ENCODE measurements around the gene RAB24.
"Not testable (repeated sequence)": the region's sequence is repeated elsewhere in the genome, so short reads cannot be mapped to it uniquely, and the experiment has no call there.

Gene RAB24

DNA sequence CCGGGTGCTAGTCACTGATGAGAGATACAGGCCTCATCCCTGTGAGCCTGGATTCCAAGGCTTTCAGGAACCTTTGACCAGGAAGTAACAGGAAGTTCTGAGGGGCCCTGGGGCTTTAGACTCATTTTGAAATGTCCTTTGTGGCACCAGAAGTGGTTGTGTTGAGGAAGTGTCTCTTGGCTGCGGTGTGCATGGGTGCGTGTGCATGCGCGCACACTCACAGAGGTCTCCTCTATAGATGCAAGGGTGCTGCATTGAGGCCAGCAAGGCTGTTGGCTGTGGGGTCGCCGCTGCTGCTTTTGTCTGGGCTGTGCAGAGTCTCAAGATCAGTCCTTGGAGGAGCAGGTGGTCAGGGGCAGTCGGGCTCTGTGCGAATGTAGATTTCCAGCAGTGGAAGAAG lies 7.6 kb downstream of the RAB24 start:
- no peak for DNase-seq (ENCODE audit: low spot score)

DNA sequence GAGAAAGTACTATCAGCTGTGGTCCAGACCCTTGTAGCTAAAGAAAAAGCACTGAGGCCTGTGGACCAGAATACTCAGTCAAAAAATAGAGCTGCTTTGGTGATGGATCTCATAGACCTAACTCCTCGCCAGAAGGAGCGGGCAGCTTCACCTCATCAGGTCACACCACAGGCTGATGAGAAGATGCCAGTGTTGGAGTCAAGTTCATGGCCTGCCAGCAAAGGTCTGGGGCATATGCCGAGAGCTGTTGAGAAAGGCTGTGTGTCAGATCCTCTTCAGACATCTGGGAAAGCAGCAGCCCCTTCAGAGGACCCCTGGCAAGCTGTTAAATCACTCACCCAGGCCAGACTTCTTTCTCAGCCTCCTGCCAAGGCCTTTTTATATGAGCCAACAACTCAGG lies 8.9 kb downstream of the RAB24 start:
- no peak for DNase-seq (ENCODE audit: low spot score)

DNA sequence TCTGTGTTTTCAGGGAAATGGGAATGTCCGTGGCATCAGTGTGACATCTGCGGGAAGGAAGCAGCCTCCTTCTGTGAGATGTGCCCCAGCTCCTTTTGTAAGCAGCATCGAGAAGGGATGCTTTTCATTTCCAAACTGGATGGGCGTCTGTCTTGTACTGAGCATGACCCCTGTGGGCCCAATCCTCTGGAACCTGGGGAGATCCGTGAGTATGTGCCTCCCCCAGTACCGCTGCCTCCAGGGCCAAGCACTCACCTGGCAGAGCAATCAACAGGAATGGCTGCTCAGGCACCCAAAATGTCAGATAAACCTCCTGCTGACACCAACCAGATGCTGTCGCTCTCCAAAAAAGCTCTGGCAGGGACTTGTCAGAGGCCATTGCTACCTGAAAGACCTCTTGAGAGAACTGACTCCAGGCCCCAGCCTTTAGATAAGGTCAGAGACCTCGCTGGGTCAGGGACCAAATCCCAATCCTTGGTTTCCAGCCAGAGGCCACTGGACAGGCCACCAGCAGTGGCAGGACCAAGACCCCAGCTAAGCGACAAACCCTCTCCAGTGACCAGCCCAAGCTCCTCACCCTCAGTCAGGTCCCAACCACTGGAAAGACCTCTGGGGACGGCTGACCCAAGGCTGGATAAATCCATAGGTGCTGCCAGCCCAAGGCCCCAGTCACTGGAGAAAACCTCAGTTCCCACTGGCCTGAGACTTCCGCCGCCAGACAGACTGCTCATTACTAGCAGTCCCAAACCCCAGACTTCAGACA lies 9.5 kb downstream of the RAB24 start:
- DNase-seq (ENCODE audit: low spot score), result no peak

DNA sequence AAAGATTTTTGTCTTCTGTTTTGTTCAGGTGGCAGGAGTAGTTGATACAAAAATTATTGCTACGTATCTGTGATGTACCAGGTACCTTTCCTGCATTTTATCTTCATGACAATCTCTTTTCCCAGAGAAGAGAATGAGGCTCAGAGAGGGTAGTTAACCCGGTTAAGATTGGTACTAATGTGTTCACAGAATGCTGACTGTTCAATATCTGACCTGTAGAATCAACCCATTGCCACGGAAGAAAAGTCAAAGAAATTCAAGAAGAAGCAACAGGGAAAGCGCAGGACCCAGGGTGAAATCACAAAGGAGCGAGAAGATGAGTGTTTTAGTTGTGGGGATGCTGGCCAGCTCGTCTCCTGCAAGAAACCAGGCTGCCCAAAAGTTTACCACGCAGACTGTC lies 11.8 kb downstream of the RAB24 start:
- no peak for DNase-seq (ENCODE audit: low spot score)

DNA sequence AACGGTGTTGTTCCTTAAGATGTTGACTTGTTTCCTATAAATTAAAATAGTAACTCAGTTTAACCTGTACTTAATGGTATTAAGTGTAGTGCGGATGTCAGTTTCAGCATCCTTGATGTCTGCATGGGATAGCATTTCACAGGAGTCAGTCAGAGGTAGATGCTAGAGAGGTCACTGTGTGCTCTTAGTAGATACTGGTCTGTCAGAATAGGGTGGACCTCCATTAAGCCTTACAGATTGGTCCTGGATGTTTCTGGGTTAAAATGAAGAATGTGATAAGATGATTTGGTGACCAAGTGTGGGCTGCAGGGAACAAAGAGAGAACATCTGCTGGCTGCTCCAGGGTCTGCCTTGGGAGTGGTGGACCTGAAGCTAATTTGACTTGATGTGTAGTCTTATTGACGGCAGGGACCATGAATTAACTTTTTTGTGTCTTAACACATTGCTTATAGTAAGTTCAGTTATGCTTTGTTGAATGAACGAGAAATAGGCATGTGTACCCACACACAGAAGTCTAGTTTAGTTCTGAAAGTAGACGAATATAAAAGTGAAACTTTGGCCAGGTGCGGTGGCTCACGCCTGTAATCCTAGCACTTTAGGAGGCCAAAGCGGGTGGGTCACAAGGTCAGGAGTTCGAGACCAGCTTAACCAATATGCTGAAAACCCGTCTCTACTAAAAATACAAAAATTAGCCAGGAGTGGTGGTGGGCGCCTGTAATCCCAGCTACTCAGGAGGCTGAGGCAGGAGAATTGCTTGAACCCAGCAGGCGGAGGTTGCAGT lies 12.5 kb downstream of the RAB24 start:
- no peak for DNase-seq (ENCODE audit: low spot score)

DNA sequence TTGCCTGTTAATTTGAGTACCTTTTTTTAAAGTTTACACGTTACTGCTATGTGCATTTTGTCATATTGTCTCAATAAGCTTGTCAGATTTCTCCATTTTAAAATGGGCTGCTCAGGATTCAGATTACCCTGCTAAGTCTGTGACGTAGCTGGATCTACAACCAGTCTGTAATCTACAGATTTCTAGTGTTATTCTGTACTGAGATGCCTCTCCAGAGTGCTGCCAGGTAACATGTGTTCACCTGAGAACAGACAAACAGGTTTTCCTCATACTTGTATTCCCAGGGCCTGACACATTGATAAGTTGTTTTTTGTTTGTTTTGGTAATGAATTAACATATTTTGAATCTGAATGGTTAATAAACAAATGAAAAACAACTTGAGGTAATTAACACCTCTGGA lies 15.3 kb downstream of the RAB24 start:
- DNase-seq (ENCODE audit: low spot score), result no peak

DNA sequence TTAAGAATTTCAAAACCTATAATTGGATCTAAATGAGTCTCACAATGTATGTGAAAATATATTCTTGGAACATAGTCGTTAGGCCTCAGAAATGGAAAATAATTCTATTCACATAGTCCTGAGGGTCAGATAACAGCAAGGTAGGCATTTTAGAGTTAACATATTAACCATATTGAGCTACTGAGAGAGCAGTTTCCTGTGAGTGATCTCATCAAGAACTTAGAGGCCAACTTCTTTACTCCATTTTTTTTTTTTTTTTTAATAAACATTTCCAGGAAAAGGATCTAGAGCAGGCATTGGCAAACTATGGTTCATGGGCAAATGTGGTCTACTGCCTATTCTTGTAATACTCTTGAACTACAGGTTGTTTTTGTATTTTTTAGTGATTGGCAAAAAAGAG lies 26.6 kb downstream of the RAB24 start:
- DNase-seq (ENCODE audit: low spot score), result no peak

DNA sequence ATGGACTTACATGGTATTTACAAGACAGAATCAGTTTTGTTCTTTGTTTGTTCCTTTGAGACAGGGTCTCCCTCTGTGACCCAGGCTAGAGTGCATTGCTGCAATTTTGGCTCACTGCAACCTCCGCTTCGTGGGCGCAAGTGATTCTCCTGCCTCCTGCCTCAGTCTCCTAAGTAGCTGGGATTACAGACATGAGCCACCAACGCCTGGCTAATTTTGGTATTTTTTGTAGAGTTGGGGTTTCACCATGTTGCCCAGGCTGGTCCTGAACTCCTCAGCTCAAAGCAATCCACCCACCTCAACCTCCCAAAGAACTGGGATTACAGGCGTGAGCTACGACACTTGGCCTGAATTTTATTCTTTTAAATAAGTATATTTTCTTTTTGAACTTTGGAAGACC lies 27.6 kb downstream of the RAB24 start:
- DNase-seq (ENCODE audit: low spot score), result no peak

DNA sequence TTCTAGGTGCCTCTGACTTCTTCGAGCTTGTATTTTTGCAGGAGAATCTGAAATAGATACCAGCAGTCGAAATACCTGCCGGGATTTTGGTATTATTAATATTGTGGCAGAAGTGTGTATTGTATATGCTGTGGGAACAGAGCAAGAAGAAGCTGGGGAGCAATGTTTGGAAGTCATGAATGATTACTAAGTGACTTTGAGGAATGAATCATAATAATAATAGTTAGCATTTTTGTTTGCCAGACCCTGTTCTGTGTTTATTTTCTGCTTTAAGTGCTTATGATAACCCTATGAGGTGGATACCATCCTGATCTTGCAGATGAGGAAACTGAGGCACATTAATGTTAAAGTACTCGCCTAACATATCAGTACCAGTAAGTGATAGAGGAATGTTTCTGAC lies 32.4 kb downstream of the RAB24 start:
- DNase-seq (ENCODE audit: low spot score), result no peak

DNA sequence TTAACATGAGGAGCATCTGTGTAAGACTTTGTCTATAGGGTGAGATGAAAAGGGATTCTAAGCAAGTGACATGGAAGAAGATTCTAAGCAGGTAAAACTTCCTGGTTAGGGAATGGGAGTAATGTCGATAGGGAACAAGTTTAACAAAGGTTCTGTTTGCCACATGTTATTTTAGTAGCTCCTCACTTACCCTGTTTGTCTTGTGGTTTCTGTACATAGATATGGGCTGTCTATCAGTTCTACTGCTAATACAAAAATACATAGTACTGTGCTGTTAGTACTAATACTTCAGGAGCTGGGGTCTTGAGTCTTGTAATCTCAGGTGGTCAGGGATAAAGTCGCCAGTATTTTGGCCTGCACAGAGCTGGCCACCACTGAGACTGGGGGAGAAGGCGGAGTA lies 32.9 kb downstream of the RAB24 start:
- no peak for DNase-seq (ENCODE audit: low spot score)

DNA sequence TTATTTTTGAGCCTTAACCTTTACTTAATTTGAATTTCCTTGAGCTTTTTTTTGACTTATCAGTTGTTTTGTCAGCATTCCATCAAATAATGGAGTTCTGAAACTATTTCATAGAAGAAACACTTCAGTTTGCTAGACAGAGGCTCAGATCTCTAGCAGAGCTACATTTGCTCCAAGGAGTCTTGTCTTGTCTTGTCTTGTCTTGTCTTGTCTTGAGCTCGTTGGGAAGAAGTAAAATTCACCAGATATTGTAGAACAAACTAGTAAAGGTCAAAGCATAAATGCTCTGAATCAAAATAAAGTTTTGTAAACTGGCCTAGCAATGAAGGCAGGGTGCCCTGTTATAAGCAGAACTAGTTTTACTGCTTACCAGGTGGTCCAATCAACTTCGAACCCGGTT lies 33.5 kb downstream of the RAB24 start:
- DNase-seq (ENCODE audit: low spot score), result no peak

DNA sequence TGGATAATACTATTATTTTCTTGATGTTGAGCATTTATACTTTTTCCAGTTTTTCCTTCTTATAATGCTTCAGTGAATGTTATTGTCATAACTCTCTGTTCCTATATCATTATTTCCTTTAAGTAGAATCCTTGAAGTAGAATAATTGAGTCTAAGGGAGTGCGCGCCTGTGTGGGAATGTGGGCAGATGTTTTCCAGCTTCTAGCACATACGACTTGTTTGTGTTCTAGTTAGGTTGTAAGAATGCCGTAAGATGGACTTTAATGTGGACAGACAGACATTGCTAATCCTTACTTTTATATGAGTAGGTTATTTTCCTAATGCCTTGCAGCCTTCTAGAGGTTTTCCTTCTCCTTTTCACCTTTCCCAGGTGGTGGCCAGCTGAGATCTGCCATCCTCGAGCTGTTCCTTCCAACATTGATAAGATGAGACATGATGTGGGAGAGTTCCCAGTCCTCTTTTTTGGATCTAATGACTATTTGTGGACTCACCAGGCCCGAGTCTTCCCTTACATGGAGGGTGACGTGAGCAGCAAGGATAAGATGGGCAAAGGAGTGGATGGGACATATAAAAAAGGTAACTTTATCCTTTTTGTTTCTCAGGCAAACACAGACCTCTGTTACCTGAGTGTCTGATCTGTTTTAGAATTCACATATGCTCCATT lies 34.2 kb downstream of the RAB24 start:
- DNase-seq (ENCODE audit: low spot score), result no peak

DNA sequence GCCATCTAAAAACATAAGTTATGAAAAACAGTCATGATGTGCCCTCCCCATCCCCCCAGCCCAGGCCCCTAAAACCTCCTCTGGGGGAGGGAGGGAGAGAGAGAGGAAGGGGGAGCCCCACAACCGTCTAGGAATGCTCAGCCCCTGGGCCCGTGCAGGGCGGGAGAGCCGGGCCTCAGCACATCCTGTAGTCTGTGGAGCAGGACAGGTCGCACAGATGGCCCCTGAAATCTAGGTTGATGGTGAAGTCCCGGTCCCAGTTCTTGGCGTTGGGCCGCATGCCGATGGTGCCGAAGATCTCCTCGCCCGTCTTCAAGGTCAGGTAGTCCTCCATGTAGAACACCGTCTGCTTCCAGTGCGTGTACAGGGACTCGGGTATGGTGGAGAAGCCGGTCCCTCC lies 38.1 kb downstream of the RAB24 start:
- no peak for DNase-seq (ENCODE audit: low spot score)

DNA sequence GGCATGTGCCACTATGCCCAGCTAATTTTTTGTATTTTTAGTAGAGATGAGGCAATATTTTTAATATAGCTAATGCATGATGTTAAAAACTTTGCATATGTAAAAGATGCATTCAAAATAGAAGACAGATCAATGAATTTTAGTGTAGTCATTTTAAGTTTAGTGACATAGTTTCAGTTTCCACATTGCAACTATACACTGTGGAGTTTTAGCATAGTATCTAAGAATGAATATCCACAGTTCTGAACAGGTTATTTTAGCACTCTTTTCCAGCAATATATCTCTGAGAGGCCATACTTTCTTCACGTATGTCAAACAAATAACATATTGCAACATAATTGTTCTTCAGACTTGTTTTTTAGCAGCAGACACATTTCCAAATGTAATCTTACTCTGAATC lies 39.3 kb downstream of the RAB24 start:
- DNase-seq (ENCODE audit: low spot score), result no peak

DNA sequence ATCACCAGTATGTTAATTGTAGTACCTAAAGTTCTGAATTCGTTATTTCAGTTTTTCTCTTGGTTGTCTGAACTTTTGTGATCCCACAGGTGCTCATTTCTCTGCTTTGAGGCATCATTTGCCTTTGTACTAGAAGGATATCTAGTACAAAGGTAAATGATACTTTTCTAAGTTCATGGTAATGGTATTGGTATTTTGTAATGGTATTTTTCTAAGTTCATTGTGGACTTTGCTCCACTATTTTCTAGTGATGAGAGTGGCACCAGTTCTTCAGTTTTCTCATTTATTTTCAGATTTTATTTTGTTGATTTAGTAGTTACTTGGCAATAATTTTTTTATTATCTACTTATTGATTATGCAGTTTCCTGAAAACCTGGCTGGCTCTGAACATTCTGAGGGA lies 42.0 kb downstream of the RAB24 start:
- DNase-seq (ENCODE audit: low spot score), result no peak

DNA sequence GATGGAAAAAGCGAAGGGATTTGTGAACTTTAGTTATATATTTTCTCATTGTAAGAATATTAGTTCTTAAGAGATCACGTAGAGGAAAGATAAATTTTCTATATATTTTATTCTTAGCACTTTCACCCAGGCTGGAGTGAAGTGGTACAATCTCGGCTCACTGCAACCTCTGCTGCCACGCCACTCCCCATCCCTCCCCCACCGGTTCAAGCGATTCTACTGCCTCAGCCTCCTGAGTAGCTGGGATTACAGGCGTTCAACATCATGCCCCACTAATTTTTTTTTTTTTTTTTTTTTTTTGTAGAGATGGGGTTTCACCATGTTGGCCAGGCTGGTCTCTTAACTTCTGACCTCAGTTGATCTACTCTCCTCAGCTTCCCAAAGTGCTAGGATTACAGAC lies 42.6 kb downstream of the RAB24 start:
- DNase-seq (ENCODE audit: low spot score), result no peak

DNA sequence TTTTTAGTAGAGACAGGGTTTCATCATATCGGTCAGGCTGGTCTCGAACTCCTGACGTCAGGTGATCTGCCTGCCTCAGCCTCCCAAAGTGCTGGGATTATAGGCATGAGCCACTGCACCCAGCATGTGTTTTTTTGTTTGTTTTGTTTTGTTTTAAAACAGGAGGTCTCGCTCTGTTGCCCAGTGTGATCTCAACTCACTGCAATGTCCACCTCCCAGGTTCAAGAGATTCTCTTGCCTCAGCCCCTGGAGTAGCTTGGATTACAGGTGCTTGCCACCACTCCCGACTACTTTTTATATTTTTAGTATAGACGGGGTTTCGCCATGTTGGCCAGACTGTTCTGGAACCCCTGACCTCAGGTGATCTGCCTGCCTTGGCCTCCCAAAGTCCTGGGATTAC lies 44.8 kb downstream of the RAB24 start:
- not testable (repeated sequence) for DNase-seq (ENCODE audit: low spot score)

DNA sequence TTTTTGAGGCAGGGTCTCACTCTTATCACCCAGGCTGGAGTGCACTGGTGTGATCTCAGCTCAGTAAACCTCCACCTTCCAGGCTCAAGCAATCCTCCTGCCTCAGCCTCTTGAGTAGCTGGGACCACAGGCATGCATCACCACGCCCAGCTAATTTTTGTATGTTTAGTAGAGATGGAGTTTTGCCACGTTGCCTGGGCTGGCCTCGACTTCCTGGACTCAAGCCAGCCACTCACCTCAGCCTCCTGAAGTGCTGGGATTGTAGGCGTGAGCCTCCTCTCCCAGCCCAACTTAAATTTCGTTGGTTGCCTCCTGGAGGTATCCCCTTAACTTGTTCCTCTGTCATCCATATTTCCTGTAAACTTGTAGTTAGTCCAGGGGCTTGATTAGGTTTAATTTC lies 47.2 kb downstream of the RAB24 start:
- DNase-seq (ENCODE audit: low spot score), result no peak

DNA sequence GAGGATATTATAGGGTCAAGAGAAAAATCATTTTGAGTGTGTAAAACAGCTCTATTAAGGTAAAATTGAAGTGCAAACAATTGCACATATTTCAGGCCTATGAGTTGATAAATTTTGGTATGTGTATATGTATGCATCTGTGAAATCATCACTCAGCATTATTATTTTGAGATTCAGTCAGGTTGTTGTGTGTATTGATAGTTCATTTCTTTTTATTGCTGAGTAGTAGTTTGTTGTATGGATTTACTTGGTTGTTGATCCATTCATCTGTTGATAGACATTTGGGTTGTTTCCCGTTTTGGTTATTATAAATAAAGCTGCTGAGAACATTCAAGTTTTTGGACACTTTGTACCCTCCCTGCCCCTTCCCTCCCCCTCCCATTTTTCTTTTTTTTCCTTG lies 50.3 kb downstream of the RAB24 start:
- DNase-seq (ENCODE audit: low spot score), result no peak

Measured in AG20443 (cell line).